Lung microvascular endothelial cell (primary cell): ENCODE measurements around the gene HES5. TPM values are rescaled to one million over a fixed set of nuclear protein-coding genes. Genes with fewer than 3 reads are reported as not detected.

Experiments used
- DNase-seq, 2 donors: peaks; one replicate each; pipeline versions ENCODE4 v3.0.0 to v3.0.0-alpha.2; 2010; ENCODE audit warnings: low read depth in 2 of 2
- total RNA-seq: library from RNA; depleted of rRNA; stranded (reverse); fragments of >200 nt; gene quantifications from 2 replicates; pipeline ENCODE4 v1.2.1, GENCODE V29; 2014

HES5 gene
- total RNA-seq, 1 donor from 2014 or later: not detected

DNA sequence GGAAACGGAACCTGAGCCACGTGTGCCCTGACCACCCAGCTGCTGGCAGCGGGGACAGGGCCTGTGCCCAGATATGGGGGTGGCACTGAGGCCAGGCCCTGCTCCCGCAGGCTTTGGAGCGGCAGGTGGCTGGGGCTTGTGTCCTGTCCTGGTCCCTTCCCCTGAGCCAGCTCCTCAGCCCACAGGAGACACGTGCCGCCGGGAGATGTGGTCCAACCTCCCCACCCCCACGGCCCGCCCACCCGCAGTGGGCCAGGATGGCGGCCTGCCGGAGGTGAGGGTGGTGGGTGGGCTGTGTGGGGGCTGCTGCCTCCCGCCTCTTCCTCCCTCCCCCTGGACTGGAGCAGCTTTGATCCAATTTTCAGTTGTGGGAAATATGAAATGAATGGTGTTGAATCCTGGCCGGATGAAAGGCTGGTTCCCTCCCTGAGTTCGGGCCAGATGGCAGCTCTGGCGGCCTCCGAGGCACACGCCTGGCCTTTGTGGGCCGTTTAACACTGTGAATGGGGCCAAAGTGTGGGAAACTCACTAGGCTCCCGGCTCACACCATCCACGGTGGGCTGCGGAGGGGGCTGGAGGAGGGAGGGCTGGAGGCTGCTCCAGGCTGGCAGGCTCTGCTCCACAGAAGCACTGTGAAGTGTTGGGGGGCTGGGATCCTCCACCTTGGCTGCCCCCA is 2.6 kb upstream of the HES5 start:
- DNase-seq: peak in 1 of 2 donors; percentile 30

DNA sequence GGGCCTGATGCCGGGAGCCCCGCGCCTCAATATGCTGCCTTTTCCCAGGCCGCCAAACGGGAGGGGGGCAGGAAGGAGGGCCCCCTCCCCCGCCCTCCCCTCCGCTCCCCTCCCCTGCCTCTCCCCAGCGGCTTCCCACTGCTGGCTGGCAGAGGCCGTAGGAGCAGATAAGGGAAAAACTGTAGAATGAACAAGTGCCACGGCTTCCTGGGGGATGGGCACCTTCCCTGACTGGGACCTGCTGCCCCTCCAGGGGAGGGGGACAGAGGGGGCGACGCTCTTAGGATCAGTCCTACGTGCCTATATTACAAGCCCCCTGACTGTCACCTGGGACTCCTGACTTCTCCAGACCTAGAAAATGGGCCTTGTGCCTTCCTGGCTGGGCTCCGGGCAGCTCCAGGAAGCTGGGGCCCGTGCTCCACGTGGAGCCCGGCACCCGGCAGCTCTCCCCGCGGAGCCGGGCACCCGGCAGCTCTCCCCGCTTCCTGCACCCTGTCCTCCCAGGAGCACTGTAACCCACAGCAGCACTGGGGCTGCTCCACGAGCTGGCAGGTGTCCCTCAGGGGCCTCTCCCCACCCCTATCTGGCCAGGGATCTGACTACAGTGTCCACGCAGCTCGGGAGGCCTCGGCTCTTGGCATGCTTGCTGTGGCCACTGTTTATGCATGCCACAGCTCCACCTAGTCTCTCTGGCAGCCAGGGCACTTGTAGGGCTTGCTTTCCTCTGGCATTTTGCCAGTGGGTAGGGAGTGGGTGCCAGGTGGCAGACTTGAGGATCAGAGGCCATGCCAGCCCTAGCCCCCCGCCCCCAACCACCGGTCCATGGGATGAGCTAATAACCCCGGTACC is 674 bp upstream of the HES5 start:
- DNase-seq: no peak

DNA sequence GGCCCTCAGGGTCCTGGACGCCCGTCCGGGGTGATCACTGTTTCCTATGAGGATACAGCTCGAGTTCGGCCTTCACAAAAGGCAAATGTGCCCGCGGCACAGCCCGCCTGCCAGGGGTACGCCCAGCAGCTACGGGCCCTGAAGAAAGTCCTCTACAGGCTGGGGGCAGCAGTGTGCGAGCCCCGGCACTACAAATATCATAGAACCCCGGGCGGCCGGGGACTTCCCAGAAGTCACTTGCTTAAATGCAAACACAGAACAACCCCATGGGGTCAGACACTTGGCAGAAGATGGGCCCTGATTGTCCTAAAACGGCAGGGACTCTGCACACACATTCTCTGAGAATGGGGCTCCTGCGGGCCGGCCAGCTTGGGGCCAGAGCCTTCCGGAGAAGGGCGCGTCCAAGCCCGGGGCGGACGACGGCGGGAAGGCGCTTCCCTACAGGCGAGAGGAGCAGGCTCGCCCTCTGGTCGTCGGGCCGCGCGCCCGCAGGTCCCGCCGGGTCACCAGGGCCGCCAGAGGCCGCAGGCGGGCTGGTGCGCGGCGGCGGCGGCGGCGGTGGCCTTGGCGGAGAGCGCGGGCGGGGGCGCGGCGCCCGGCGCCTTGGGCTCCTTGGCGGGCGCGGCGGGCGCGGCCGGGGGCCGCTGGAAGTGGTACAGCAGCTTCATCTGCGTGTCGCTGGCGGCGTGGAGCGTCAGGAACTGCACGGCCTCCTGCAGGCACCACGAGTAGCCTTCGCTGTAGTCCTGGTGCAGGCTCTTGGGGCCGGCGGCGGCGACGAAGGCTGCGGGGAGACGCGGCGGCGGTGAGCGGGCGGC is 888 bp downstream of the HES5 start:
- no peak for DNase-seq

DNA sequence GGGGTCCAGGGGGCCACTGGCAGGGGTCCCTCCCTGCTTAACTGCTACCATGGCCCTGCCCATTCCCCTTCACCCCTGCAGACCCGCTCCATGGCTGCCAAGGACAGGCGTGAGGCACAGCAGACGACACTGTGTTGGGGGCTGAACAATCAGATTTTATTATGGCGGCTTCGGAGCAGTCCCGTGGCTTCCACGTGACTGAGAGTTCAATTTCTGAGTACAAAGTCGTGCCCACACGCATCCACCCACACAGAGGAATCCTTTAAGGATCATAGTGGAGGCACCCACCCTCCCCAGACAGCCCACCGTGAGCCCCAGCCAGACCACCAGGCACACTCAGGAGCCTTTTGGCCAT is 1.5 kb downstream of the HES5 start:
- DNase-seq: no peak

DNA sequence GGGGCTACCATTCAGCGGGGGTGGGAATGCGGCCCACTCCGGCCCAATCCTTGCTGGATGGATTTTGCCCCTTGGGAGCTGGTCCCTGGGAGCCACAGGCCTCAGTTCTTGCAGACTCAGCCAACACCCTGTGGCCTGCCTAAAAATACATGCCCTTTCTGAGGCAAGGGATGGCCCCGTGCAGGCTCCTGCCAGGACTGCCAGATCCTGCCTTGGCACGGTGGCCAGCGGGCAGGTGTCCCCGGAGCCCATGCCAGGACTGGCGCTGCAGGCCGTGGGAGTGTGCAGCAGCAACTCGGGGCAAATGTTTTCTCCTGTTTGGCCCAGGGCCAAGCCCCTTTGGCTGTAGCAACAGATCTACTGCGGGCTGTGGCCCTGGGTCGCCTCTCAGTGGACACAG is 2.0 kb downstream of the HES5 start:
- peak in 1 of 2 donors; percentile 32 for DNase-seq

DNA sequence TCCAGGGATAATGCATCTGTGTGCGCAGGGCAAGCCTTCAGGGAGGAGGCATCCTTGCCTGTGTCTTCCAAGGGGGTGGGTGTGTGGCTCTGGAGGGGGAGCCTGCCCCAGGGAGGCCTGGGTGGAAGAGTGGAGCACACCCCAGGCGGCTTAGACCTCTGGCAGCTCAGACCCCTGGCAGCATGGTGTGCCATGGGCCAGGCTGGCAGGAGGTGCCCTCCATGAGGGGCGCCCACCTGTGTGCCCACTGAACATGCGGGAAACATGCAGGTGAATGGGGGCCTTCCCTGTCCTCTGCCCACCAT is 2.6 kb downstream of the HES5 start:
- DNase-seq: no peak

DNA sequence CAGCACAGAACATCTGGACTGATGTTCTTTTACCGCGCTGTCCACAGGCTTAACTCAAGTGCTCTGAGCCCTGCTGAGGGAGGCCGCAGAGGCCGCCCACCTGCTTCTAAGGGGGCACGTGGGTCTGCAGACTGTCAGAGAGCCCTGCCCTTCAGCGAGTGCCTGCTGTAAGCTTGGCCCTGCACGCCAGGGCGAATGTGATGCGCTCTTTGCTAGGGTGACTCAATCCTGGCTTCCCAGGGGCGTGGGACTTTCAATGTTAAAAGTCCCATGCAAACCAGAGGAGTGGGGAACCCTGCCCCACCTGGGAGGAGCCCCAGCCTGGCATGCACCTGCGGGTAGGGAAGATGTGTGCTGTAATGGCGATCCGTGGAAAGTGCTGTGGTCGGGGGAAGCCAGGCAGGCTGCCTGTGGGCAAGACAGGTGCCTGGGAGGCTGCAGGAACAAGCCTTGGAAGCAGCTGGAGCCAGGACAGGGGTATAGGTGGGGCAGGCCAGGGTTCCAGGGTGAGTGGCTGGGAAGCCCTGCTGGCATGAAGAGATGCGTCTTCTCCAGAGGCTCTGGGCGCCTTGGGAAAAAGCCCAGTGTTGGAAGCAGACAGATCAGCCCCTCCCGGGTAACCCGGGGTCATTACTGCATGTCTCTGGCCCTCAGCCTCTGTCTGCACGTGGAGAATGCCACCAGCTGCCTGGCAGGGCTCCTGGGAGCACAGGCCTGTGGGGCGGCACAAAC is 3.1 kb downstream of the HES5 start:
- peak in 1 of 2 donors; percentile 30 for DNase-seq

DNA sequence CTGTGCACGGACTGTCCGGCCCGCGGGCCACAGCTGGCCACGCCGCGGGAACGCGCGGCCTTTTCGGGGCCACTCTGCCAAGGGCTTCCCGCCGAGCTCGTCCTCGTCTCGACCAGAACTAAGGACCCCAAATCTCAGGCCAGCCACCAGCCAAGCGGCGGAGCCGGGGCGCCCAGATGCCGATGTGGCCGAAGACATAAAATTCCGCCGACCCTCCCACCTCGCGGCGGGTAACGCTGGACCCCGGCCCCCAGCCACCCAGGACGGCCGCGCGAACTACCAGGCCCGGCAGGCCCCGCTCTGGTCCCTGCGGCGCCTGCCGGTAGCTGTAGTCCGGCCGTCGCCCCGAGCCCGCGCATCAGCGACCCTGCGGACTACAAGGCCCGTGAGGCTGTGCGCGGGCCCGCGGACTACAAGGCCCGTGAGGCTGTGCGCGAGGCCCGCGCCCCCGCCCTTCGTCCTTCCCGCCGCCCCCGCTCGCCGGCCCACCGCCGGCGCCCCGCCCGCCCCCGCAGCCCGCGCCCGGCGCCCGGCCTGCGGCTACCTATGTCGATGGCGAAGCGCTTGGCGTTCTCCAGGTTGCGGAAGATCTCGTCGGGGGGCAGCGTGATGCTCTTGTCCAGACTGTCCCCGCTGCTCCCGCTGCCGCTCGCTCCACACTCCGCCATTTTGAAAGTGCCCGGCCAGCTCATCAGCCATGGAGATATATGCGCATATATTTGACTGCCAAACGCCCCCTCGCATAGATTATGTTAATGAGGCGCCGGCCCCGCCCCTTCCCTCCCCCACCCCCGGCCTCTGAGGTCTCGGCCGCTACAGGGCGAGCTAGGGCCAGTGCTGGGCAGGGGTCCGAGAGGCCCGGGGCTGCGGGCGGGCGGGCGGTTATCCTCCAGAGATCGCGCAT is 3.9 kb downstream of the HES5 start, which contains the start of gene PANK4:
TSS of gene PANK4 (minus strand) at position 677 of the 904 bp plus-strand sequence. CDS start at position 668, 9 bp downstream.
- DNase-seq: peak; percentile 97 to 98

DNA sequence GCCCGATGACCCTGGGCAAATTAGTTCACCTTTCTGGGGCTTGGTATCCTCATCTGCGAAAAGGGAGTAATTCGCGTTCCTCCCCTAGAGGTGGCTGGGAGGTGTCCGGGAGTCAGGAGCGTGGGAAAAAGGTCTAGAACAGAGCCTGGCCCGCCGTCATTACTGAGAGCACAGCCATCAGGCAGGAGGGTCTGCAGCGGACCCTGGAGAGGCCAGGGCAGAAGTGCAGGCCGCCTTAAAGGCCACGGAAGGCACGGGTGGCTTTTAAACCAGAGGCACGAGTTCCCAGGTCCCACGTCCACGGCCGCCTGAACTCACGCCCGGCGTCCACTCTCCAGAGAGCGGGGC is 4.5 kb downstream of the HES5 start:
- DNase-seq: no peak

DNA sequence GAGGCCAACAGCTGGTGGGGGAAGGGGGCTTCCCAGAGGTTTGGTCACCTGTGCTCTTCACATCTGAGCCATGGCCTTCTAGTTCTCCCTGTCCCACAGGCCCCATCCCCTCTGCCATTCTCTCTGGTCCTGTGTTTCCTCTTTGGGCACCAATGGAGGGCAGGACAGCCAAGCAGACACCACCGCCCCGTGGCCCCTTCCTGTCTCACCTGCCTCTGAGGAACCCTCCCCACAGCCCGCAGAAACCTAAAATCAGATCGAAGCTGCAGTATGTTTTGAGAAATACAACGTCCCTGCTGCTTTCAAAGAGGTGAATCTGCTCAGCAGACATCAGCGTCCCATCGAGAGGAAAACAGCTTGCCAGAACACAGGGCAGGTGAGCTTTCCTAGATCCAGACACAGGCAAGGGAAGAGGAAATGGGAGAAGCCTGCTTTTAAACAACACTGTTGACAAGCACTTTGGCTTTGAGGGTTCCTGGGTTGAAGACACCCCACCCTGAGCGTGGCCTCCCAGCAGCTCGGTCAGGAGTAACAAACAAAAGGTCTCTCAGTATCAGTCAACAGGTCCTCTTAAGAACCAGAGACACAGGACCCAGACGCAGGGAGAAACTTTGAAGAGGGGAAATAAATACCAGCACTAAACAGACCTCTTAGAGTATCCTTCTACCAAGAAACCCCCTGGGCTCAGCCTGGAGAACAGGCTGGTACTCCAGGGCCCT is 6.0 kb downstream of the HES5 start:
- DNase-seq: no peak

DNA sequence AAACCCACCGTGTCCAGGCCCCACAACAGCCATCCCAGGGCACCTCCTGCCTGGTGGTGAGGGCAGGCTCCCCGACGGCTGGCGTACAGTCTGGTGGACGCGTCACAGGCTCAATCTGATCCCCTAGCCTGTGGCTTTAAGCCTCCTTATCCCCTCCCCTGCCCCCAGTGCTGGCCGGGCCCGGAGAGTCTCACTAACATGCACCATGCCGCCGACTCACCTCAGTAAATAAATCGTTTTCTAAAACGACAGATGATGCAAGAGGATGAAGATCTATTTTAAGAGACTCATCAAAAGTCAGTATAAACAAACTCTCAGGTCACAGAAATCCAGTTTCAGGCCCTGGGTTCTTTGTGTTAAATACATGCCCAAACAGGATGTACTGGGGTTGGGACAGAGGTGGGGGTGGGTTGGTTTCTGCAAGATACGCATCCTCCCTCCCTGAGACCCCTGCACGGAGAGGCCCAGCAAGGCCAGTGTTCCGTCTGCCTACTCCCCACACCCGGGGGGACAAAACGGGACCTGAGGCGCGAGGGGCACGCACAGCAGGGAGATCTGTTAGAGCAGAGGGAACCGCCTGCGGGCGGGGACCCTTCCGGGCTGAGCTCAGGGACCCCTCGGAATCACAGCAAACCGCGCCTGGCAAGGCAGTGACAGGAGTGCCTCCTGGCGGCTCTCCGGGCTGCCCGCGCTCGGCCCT is 6.7 kb downstream of the HES5 start:
- peak in 1 of 2 donors; percentile 39 for DNase-seq

DNA sequence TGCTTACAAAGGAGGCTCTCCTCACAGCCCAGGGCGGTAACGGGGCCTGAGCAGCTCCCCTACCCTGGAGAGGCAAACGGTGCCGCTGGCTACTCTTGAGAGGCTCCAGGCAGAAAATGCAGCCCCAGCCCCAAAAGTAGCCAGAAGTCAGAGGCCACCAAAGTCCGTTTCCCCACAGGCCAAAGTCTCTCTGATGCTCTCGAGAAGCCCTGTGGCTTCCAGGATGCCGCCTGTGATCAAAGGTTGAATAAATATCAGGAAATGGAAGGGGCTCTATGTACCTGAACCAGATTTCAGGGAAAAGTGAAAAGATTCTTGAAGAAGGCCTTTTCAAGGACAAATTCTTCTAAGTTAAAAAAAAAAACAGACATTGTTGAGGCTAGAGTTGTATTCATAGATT is 7.8 kb downstream of the HES5 start:
- DNase-seq: no peak

DNA sequence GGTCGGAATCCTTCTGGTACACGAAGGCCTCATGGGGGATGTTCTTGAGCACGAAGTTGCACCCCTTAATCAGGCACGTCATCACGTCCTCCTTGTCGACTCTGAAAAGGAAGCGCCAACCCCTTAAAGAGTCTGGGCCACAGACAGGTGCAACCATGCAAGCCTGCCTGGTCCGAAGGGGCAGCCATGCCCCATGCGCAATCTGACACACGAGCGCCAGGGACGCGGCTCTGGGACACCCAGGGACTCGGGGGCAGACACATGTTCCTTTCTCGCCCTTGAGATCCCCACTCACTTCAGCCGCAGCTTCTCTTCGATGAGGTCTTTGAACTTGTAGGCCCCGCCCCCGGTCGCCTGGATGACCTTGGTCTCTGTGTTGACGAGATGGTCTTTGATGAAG is 9.3 kb downstream of the HES5 start:
- no peak for DNase-seq

DNA sequence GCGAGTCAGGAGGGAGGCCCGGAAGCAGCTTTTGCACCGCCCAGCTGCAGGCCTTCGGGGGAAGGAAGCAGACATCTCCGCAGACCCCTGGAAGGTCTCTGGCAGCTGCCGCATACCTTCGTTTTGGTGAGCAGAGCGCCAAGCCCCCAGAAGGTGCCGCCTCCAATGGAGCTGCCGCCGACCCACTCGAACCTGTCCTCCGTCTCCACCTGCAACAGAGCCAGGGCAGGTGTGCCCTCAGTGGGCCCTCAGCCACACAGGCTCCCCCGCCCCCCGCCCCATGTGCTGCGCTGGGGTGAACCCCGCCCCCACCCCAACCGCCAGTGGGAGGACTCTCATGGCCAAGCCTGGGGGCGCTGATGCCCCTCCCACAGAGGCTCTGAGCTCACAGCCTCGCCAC is 9.9 kb downstream of the HES5 start:
- no peak for DNase-seq

DNA sequence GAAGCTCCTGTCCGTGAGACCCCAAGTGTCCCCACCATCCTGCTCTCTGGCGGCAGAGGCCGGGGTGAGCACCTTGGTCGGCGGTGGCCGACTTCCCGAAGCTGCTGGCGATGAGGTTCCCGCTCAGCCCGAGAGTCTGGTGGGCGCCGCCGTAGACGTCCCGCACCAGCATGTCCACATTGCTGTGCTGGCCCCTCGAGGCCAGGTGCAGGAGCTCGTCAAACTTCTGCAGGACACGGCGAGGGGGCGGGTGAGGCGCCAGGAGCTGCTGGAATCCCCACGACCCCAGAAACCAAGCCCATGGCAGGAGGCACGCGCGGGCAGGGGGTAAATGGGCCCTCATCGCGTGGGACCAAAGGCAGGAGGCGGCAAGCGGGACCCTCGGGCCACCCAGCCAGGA is 10.3 kb downstream of the HES5 start:
- no peak for DNase-seq

DNA sequence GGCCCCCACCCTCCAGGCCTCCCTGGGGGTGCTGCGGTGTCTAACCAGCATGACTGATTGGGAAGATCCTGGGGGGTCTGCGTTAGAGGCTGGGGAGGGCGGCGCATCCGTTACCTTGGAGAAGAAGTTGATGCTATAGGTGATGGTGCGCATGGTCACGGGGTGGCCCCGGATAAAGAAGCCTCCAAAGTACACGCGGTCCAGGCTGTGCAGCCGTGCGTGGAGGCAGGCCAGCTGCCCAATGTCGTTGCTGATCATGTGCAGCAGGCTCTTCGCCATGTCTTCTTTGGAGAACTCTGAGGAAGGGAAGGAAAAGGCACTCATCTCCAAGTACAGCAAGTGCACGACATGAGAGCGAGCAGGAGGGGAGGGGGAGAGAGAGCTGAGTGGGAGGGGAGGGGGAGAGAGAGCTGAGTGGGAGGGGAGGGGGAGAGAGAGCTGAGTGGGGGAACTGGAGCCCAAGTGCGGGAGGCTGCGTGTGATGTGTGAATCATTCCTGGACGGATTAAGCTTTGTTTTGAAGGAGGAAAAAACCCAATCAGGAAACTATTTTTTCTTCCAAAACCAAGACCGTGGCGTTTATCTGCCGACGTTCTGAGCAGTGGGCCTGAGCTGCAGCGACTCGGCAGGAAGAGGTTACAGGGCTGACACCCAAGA is 10.9 kb downstream of the HES5 start:
- DNase-seq: no peak

DNA sequence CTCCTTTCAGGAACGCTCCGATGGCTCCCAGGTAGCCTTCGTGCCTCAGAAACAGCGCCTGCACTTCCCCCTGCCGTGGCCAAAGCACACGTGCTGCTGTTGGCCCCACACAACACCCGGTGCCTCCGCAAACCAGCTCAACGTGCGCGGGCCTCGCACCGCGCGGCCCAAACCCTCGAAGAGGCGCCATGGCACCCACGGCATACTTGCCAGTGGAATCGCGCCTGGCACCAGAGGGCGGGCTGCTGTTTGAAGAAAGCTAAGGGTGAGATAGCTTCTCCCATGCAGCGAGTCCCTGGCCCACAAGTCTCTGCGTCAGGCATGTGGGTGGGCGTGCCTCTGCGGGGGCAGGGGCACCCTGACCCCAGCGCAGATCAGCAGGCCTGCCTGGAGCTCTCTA is 11.5 kb downstream of the HES5 start:
- no peak for DNase-seq

DNA sequence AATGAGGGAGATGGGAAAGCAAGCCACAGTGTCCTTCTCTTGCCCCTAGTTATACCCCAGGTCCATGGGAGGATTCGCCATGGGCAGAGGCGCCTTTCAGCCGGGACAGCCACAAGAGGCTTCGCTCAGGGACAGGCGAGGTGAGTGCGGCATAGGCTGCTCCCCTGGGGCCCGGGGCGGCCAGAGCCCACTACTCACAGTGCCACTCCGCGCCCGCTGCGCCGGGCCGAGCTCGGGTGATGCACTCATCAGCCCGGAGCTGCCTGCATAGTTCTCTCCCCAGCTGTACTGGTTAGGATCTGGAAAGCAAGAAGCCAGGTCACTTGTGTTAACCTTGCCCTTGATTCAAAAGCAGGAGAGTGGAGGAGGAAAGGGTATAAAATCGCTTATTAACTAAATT is 12.1 kb downstream of the HES5 start:
- no peak for DNase-seq

DNA sequence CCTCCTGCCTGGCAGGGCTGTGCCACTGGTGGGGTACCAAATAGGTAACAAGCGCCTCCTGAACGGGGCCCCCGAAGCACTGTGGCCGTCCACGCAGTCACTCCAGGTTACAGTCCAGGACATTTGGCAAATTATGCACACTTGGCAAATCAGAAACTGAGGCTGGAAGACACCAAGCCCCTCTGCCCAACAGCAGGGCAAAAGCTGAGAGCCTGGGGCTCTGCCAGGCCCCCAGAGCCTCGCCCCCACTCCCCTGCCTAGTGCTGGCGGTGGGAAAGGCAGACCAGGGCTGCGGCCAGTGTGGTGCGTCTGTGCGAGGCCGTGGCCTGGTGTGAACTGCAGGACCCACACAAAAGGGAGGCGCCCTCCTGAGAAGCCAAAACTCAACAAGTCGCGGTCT is 13.1 kb downstream of the HES5 start:
- no peak for DNase-seq
